ENCODE results near the gene TGDS. TPM values are rescaled to one million over a fixed set of nuclear protein-coding genes. Genes with fewer than 3 reads are reported as not detected.
A peak's percentile ranks its signal among the peaks of the same experiment; 100 is the strongest.

The TGDS gene
- total and polyA plus RNA-seq, 8 donors, result 2.1 to 8.4 (median 5.3) TPM

DNA sequence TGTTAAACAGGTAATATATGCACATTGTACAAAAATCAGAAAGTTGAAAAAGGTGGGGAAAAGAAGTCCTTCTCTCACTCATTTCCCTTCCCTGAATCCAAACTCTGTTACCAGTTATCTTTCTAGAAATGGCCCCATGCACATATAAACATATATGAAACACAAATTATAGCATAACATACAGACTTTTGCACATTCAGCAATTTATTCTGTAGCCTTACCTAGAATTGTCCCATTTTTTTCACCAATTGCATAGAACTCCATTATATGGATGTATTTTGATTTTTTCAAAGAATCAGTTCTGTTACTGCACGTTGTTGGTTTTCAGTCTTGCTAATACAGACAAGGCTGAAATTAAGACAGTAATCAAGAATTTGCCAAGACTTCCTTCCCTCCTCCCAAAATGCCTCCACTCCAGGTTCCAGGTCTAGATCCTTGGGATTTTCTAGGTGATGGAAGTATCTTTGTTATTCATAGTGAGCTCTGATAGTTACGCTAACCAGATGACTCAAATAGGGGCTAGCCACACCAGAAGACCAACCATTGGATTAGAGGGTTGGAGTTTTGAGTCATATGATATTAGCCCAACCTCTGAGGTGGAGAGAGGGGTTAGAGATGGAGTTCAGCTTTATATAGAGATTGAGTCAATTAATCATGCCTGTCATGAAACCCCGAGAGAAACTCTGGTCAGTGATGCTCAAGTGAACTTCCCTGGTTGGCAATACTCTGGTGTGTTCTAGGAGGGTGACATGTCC is 36.5 kb upstream of the TGDS start:
- WGBS, 2 donors, result 98% methylated on average over 3 of the region's 3 CpGs
- H3K27me3 ChIP-seq, result no peaks in the 10 kb centered on the region
- TF ChIP-seq, protein P1, sequence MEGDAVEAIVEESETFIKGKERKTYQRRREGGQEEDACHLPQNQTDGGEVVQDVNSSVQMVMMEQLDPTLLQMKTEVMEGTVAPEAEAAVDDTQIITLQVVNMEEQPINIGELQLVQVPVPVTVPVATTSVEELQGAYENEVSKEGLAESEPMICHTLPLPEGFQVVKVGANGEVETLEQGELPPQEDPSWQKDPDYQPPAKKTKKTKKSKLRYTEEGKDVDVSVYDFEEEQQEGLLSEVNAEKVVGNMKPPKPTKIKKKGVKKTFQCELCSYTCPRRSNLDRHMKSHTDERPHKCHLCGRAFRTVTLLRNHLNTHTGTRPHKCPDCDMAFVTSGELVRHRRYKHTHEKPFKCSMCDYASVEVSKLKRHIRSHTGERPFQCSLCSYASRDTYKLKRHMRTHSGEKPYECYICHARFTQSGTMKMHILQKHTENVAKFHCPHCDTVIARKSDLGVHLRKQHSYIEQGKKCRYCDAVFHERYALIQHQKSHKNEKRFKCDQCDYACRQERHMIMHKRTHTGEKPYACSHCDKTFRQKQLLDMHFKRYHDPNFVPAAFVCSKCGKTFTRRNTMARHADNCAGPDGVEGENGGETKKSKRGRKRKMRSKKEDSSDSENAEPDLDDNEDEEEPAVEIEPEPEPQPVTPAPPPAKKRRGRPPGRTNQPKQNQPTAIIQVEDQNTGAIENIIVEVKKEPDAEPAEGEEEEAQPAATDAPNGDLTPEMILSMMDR (IDR thresholded peaks at IDR 0.05), result no peak
- intact Hi-C loops (cut with DNase I), result no loop called here
- H3K9me3 ChIP-seq, result no peaks in the 10 kb centered on the region
- no peak for DNase-seq
- no peak overlapping the region for H3K4me3 ChIP-seq
- ATAC-seq, result no peak
- no peak overlapping the region for H3K27ac ChIP-seq
- FAIRE-seq, result no peak
- H3K4me1 ChIP-seq, result no peaks in the 10 kb centered on the region
- peaks cover 0 to 2% (median 0%) of the 10 kb centered on the region in 3 donors for H3K36me3 ChIP-seq

DNA sequence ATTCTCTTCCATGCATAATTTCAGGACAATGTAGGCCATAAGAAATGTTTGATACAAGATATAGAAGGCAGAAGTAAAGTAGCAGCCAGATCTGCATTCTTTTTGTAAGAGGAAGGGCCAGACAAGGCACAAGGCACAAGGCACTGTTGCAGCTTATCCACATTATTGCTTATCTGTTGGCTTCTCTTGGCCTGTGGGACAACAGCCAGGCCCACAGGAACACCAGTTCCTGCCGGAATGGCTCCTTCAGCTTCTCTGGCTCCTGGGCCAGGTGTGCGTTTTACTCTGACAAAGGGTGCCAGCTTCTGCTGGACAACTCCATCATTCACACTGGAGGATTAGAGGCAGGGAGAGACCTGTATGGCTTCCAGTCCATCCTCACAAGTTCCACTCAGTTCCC is 34.9 kb upstream of the TGDS start:
- Histone ChIP-seq H3K9me3 (no peaks in the 10 kb centered on the region), H3K36me3 (peaks cover 0 to 2% (median 0%) of the 10 kb centered on the region in 3 donors), H3K4me1 (no peaks in the 10 kb centered on the region), H3K27ac (no peak overlapping the region), H3K27me3 (no peaks in the 10 kb centered on the region), H3K4me3 (no peak overlapping the region)
- peak in 5 of 6 donors; percentile 40 to 67 (median 55) for DNase-seq
- TF ChIP-seq, protein P1 (IDR thresholded peaks at IDR 0.05), result no peak
- WGBS, 2 donors, result 14 to 42% methylated on average over 2 of the region's 2 CpGs
- no peak for FAIRE-seq
- peak; percentile 56 to 97 (median 82) for ATAC-seq
- intact Hi-C loops (cut with DNase I), result no loop called here

DNA sequence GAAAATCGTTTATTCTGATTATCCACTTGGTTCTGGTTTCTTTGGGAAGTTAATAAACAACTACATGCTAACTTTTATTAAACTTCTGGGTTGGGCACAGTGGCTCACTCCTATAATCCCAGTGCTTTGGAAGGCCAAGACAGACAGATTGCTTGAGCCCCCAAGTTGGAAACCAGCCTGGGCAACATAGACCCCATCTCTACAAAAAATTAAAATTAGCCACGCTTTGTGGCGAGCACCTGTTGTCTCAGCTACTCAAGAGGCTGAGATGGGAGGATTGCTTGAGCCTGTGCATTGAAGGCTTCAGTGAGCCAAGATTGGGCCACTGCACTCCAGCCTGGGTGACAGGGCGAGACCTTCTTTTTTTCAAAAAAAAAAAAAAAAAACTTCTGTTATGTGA is 27.4 kb upstream of the TGDS start:
- FAIRE-seq, result no peak
- no peaks in the 10 kb centered on the region for H3K9me3 ChIP-seq
- H3K27me3 ChIP-seq, result no peaks in the 10 kb centered on the region
- TF ChIP-seq, protein P1 (IDR thresholded peaks at IDR 0.05), result no peak
- DNase-seq, result no peak
- 78 to 80% methylated on average over 4 of the region's 4 CpGs for WGBS, 2 donors
- no peak for ATAC-seq
- H3K27ac ChIP-seq, result no peak overlapping the region
- H3K36me3 ChIP-seq, result peaks cover 0 to 5% (median 4%) of the 10 kb centered on the region in 3 donors
- no peaks in the 10 kb centered on the region for H3K4me1 ChIP-seq
- no peak overlapping the region for H3K4me3 ChIP-seq
- intact Hi-C loops (cut with DNase I), result no loop called here

DNA sequence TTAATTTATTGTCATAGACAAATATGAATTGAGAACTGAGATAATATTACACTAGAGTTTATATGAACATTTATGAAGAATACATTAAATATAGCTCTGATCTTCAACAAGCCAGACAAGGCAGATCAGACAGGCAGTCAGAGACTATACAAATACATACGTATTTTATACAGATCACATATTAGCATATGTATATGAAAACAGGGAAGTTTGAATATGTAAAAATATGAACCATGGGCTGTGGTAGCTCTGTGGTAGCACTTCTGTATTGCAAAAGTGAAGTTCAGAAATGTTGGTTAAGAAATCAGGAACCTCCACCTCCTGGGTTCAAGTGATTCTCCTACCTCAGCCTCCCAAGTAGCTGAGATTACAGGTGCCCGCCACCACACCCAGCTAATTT is 26.4 kb upstream of the TGDS start:
- WGBS, 2 donors, result 91 to 96% methylated on average over 2 of the region's 2 CpGs
- ATAC-seq (no peak), FAIRE-seq (no peak), DNase-seq (no peak)
- H3K36me3 ChIP-seq, result peaks cover 0 to 5% (median 4%) of the 10 kb centered on the region in 3 donors
- TF ChIP-seq, protein P1 (IDR thresholded peaks at IDR 0.05), result no peak
- H3K9me3 ChIP-seq, result no peaks in the 10 kb centered on the region
- no peaks in the 10 kb centered on the region for H3K4me1 ChIP-seq
- H3K27ac ChIP-seq, result no peak overlapping the region
- no peaks in the 10 kb centered on the region for H3K27me3 ChIP-seq
- intact Hi-C loops (cut with DNase I), result no loop called here
- H3K4me3 ChIP-seq, result no peak overlapping the region

DNA sequence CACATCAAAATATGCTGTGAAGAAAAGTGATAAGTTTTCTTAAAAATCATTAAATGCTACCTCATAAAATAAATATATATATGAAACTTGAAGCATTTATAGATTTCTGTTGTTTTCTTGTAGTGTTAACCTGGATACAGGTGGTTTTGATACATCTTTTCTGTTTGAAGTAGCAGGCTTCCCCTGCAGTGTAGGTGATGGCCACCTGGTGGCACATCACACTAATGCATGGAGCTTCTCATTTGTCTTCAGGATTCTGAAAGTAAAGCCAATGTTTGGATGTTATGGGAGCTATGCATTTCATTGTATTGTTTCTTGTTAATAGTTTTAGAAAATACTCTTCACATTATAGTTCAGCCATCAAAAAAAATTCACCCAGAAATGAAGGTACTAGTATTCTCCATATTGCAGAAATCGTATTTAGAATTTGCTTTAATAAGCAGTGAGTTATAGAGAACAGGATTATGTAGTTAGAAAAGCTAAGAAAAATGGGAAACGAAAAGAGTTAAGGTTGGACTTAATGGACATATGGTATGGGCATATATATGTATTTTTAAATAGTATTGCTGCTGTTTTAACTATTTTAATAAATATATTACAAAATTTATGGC is 24.4 kb upstream of the TGDS start:
- WGBS, 2 donors, result 74 to 76% methylated on average over 2 of the region's 2 CpGs
- DNase-seq, result no peak
- intact Hi-C loops (cut with DNase I), result no loop called here

More for the DNA sequence above, 24.4 kb upstream of the TGDS start:
- no peak overlapping the region for H3K27ac ChIP-seq
- peak in 3 of 4 donors; percentile 63 to 77 (median 71) for ATAC-seq
- no peaks in the 10 kb centered on the region for H3K9me3 ChIP-seq
- TF ChIP-seq, protein P1 (IDR thresholded peaks at IDR 0.05), result peak in 3 of 4 donors; percentile 17 to 54 (median 38)
- no peak overlapping the region for H3K4me3 ChIP-seq
- no peaks in the 10 kb centered on the region for H3K27me3 ChIP-seq
- peak; percentile 5 for FAIRE-seq
- H3K36me3 ChIP-seq, result peaks cover 0 to 5% (median 4%) of the 10 kb centered on the region in 3 donors
- no peaks in the 10 kb centered on the region for H3K4me1 ChIP-seq

Measured in pancreas (tissue), 10 donors.